Activated CD8-positive, alpha-beta memory T cell treated with anti-CD3 and anti-CD28 coated beads, Interleukin-2, amount 50 U/mL, for 24 hours (primary cell): ENCODE data around the gene CDH23.

Experiments used
- DNase-seq: peaks from one replicate; pipeline ENCODE4 v3.0.0-alpha.2; 2020; ENCODE audit errors: extremely low read depth

Gene CDH23

GRCh38 chr10:71440506-71441035 lies 43.9 kb downstream of the CDH23 start:
- DNase-seq, result no peak

GRCh38 chr10:71442000-71442399 lies 45.3 kb downstream of the CDH23 start:
- DNase-seq, result no peak

GRCh38 chr10:71442859-71443570 lies 46.3 kb downstream of the CDH23 start:
- DNase-seq, result no peak

- no peak for DNase-seq
These were observed 47.0 kb downstream of the CDH23 start for GRCh38 chr10:71443676-71444075.

GRCh38 chr10:71444284-71445054 lies 47.7 kb downstream of the CDH23 start:
- no peak for DNase-seq

- DNase-seq, result no peak
These were observed 51.0 kb downstream of the CDH23 start for GRCh38 chr10:71447676-71448075.

GRCh38 chr10:71448146-71448545 lies 51.4 kb downstream of the CDH23 start:
- DNase-seq, result no peak

GRCh38 chr10:71449026-71449425 lies 52.3 kb downstream of the CDH23 start:
- DNase-seq, result no peak

GRCh38 chr10:71451754-71452153 lies 55.0 kb downstream of the CDH23 start:
- DNase-seq, result no peak

GRCh38 chr10:71453186-71453585 lies 56.5 kb downstream of the CDH23 start:
- no peak for DNase-seq

- DNase-seq, result no peak
These were observed 57.6 kb downstream of the CDH23 start for GRCh38 chr10:71454347-71454746.

GRCh38 chr10:71455035-71455434 lies 58.3 kb downstream of the CDH23 start:
- no peak for DNase-seq

GRCh38 chr10:71456631-71457030 lies 59.9 kb downstream of the CDH23 start:
- DNase-seq, result no peak

- DNase-seq, result no peak
These were observed 61.2 kb downstream of the CDH23 start for GRCh38 chr10:71457908-71458307.

GRCh38 chr10:71458387-71458786 lies 61.7 kb downstream of the CDH23 start:
- DNase-seq, result no peak

- DNase-seq, result no peak
These were observed 62.8 kb downstream of the CDH23 start for GRCh38 chr10:71459513-71459912.

GRCh38 chr10:71460615-71461014 lies 63.9 kb downstream of the CDH23 start:
- no peak for DNase-seq

GRCh38 chr10:71461457-71461856 lies 64.7 kb downstream of the CDH23 start:
- DNase-seq, result no peak

GRCh38 chr10:71462062-71462935 lies 65.6 kb downstream of the CDH23 start:
- no peak for DNase-seq

- DNase-seq, result no peak
These were observed 66.4 kb downstream of the CDH23 start for GRCh38 chr10:71463111-71463510.

GRCh38 chr10:71465551-71466252 lies 69.0 kb downstream of the CDH23 start:
- no peak for DNase-seq
